Activated CD4-positive, alpha-beta T cell treated with anti-CD3 and anti-CD28 coated beads, Interleukin-2, amount 10 ng/mL, durations not matched to agents 7 days and 5 days (primary cell): ENCODE data around the gene PDE4D. TPM values are rescaled to one million over a fixed set of nuclear protein-coding genes. Genes with fewer than 3 reads are reported as not detected.

Experiments used
- CTCF ChIA-PET: fragments of 350-600 bp; sonication (Branson Sonifier 250); formaldehyde crosslinking; loops from one replicate; lab custom pipeline; 2021; ENCODE audit warnings: antibody characterized with exemption; lab: Charles Lee
- POLR2A ChIA-PET: fragments of 350-600 bp; sonication (Branson Sonifier 250); formaldehyde crosslinking; loops from one replicate; lab custom pipeline; 2021; ENCODE audit warnings: antibody characterized with exemption; lab: Charles Lee
- DNase-seq: peaks from one replicate; pipeline ENCODE4 v3.0.0-alpha.2; 2020
- H3K27ac Mint-ChIP-seq: one replicate; pipeline ENCODE4 v1.8.0; 2021; ENCODE audit warnings: mild to moderate bottlenecking, moderate library complexity, mixed read lengths
- H3K27me3 Mint-ChIP-seq: one replicate; pipeline ENCODE4 v1.8.0; 2021; ENCODE audit warnings: mixed read lengths
- H3K36me3 Mint-ChIP-seq: one replicate; pipeline ENCODE4 v1.8.0; 2021; ENCODE audit warnings: low read depth, mixed read lengths
- H3K4me1 Mint-ChIP-seq: one replicate; pipeline ENCODE4 v1.8.0; 2021; ENCODE audit warnings: mixed read lengths
- H3K4me3 Mint-ChIP-seq: one replicate; pipeline ENCODE4 v1.8.0; 2021; ENCODE audit warnings: mild to moderate bottlenecking, moderate library complexity, mixed read lengths
- H3K9me3 Mint-ChIP-seq: one replicate; pipeline ENCODE4 v1.8.0; 2021; ENCODE audit warnings: mixed read lengths
- total RNA-seq, 2 experiments: library from RNA; stranded (reverse); gene quantifications; one replicate each; pipeline ENCODE4 v1.2.3, GENCODE V29; 2021

PDE4D gene
- total RNA-seq, 2 experiments from 2014 or later, result 62.0 to 67.8 TPM

DNA sequence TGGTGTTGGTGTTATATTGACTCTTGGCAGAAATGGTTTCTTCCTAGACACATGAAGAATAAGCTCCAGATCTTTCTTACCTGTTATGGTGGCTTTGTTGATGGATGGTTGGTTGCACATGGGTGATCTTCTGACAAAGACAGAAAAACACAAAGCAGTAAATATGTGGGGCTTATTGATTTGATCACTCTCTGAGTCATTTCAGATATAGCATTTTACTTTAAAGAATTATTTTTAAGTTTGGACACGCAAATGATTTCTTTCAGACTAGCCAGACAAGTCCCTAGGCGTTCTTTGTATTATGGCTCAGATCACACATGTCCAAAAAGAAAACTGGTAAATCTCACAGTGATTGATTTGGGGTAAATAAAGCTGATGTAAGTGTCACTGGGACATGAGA, 713.0 kb downstream of the PDE4D start:
- DNase-seq, result no peak
- peaks cover 22% of the 10 kb centered on the region for H3K4me1 Mint-ChIP-seq
- peaks cover 15% of the 10 kb centered on the region for H3K27me3 Mint-ChIP-seq
- ChIA-PET POLR2A (interaction anchor here (0.6 kb wide), 1 partner anchor 103 kb away, joined by 4 read pairs; no protein-coding TSS in a partner anchor), CTCF (interaction anchor here (0.7 to 1.7 kb wide), 2 partner anchors 8 to 20 kb away, joined by 3 to 6 read pairs; no protein-coding TSS in a partner anchor)
- no peaks in the 10 kb centered on the region for H3K36me3 Mint-ChIP-seq
- no peak overlapping the region for H3K4me3 Mint-ChIP-seq
- no peaks in the 10 kb centered on the region for H3K9me3 Mint-ChIP-seq
- no peak overlapping the region for H3K27ac Mint-ChIP-seq

GRCh38 chr5:59179704-59180103, 713.8 kb downstream of the PDE4D start:
- Mint-ChIP-seq H3K4me1 (peaks cover 22% of the 10 kb centered on the region), H3K36me3 (no peaks in the 10 kb centered on the region), H3K9me3 (no peaks in the 10 kb centered on the region), H3K27me3 (peaks cover 9% of the 10 kb centered on the region), H3K27ac (no peak overlapping the region), H3K4me3 (no peak overlapping the region)
- DNase-seq, result no peak
- CTCF ChIA-PET, result interaction anchor here (1.7 kb wide), 1 partner anchor 9 kb away, joined by 6 read pairs; no protein-coding TSS in a partner anchor
- POLR2A ChIA-PET, result interaction anchor here (0.6 kb wide), 1 partner anchor 102 kb away, joined by 4 read pairs; no protein-coding TSS in a partner anchor

GRCh38 chr5:59178482-59178881, 715.0 kb downstream of the PDE4D start:
- CTCF ChIA-PET, result interaction anchor here (0.6 to 1.7 kb wide), 5 partner anchors 10 to 292 kb away, joined by 3 to 5 read pairs (median 4); no protein-coding TSS in a partner anchor
- H3K36me3 Mint-ChIP-seq, result no peaks in the 10 kb centered on the region
- peaks cover 31% of the 10 kb centered on the region for H3K4me1 Mint-ChIP-seq
- H3K4me3 Mint-ChIP-seq, result no peak overlapping the region
- peak overlapping the region; percentile 74 for H3K27ac Mint-ChIP-seq
- H3K27me3 Mint-ChIP-seq, result peaks cover 7% of the 10 kb centered on the region
- POLR2A ChIA-PET, result no interaction called here
- H3K9me3 Mint-ChIP-seq, result no peaks in the 10 kb centered on the region
- DNase-seq, result no peak

GRCh38 chr5:59178071-59178470, 715.5 kb downstream of the PDE4D start:
- peaks cover 7% of the 10 kb centered on the region for H3K27me3 Mint-ChIP-seq
- CTCF ChIA-PET, result interaction anchor here (1.1 to 1.7 kb wide), 4 partner anchors 11 to 292 kb away, joined by 3 to 5 read pairs (median 4); no protein-coding TSS in a partner anchor
- peak overlapping the region; percentile 74 for H3K27ac Mint-ChIP-seq
- no peaks in the 10 kb centered on the region for H3K9me3 Mint-ChIP-seq
- no peak for DNase-seq
- H3K36me3 Mint-ChIP-seq, result no peaks in the 10 kb centered on the region
- POLR2A ChIA-PET, result no interaction called here
- no peak overlapping the region for H3K4me3 Mint-ChIP-seq
- H3K4me1 Mint-ChIP-seq, result peaks cover 33% of the 10 kb centered on the region

GRCh38 chr5:59177644-59178043, 715.9 kb downstream of the PDE4D start:
- H3K27me3 Mint-ChIP-seq, result peaks cover 6% of the 10 kb centered on the region
- no peak overlapping the region for H3K4me3 Mint-ChIP-seq
- H3K27ac Mint-ChIP-seq, result peak overlapping the region; percentile 74
- peaks cover 35% of the 10 kb centered on the region for H3K4me1 Mint-ChIP-seq
- no peaks in the 10 kb centered on the region for H3K36me3 Mint-ChIP-seq
- CTCF ChIA-PET, result interaction anchor here (1.1 to 1.7 kb wide), 4 partner anchors 11 to 291 kb away, joined by 3 to 5 read pairs (median 4); no protein-coding TSS in a partner anchor
- DNase-seq, result no peak
- POLR2A ChIA-PET, result no interaction called here
- H3K9me3 Mint-ChIP-seq, result no peaks in the 10 kb centered on the region

- peaks cover 3% of the 10 kb centered on the region for H3K9me3 Mint-ChIP-seq
- H3K4me1 Mint-ChIP-seq, result peaks cover 46% of the 10 kb centered on the region
- no peak overlapping the region for H3K27ac Mint-ChIP-seq
- no peak overlapping the region for H3K4me3 Mint-ChIP-seq
- DNase-seq, result peak; percentile 61
- POLR2A ChIA-PET, result interaction anchor here (0.6 kb wide), 1 partner anchor 618 kb away, joined by 4 read pairs; no protein-coding TSS in a partner anchor
- H3K27me3 Mint-ChIP-seq, result no peaks in the 10 kb centered on the region
- CTCF ChIA-PET, result interaction anchor here (0.6 to 4.5 kb wide), 22 partner anchors 9 to 288 kb away, joined by 3 to 21 read pairs (median 4); no protein-coding TSS in a partner anchor
- H3K36me3 Mint-ChIP-seq, result no peaks in the 10 kb centered on the region
Observed at GRCh38 chr5:59174248-59174844, 719.2 kb downstream of the PDE4D start.

GRCh38 chr5:59173578-59173977, 719.9 kb downstream of the PDE4D start:
- POLR2A ChIA-PET, result no interaction called here
- no peaks in the 10 kb centered on the region for H3K27me3 Mint-ChIP-seq
- no peak for DNase-seq

GRCh38 chr5:59171131-59171530, 722.4 kb downstream of the PDE4D start:
- POLR2A ChIA-PET, result no interaction called here
- Mint-ChIP-seq H3K27ac (no peak overlapping the region), H3K9me3 (peaks cover 3% of the 10 kb centered on the region), H3K4me1 (peaks cover 27% of the 10 kb centered on the region), H3K27me3 (no peaks in the 10 kb centered on the region), H3K4me3 (no peak overlapping the region), H3K36me3 (no peaks in the 10 kb centered on the region)
- peak; percentile 22 for DNase-seq
- CTCF ChIA-PET, result no interaction called here

More at GRCh38 chr5:59173578-59173977, 719.9 kb downstream of the PDE4D start:
- Mint-ChIP-seq H3K4me1 (peaks cover 41% of the 10 kb centered on the region), H3K9me3 (peaks cover 3% of the 10 kb centered on the region), H3K36me3 (no peaks in the 10 kb centered on the region), H3K4me3 (no peak overlapping the region), H3K27ac (no peak overlapping the region)
- CTCF ChIA-PET, result interaction anchor here (1.0 to 4.5 kb wide), 17 partner anchors 15 to 287 kb away, joined by 3 to 21 read pairs (median 7); no protein-coding TSS in a partner anchor

DNA sequence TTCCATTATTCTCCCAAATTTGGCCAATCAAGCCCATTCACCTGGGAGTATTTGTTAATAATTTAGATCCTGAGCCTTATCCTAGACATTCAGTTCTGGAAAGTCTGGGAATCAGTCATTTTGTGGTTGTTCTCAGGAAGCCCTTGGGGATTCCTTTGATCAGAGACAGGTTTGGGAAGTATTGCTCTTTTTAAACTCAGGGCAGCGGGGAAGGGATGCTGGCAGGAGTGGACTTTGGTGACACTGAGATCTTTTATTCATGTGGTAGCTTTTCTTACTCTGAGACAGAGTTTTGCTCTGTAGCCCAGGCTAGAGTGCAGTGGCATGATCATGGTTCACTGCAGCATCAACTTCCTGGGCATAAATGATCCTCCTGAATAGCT, 723.8 kb downstream of the PDE4D start:
- Mint-ChIP-seq H3K9me3 (peaks cover 3% of the 10 kb centered on the region), H3K4me3 (no peak overlapping the region), H3K4me1 (peaks cover 27% of the 10 kb centered on the region), H3K27ac (no peak overlapping the region), H3K27me3 (no peaks in the 10 kb centered on the region), H3K36me3 (no peaks in the 10 kb centered on the region)
- DNase-seq, result no peak
- POLR2A ChIA-PET, result no interaction called here
- CTCF ChIA-PET, result no interaction called here

DNA sequence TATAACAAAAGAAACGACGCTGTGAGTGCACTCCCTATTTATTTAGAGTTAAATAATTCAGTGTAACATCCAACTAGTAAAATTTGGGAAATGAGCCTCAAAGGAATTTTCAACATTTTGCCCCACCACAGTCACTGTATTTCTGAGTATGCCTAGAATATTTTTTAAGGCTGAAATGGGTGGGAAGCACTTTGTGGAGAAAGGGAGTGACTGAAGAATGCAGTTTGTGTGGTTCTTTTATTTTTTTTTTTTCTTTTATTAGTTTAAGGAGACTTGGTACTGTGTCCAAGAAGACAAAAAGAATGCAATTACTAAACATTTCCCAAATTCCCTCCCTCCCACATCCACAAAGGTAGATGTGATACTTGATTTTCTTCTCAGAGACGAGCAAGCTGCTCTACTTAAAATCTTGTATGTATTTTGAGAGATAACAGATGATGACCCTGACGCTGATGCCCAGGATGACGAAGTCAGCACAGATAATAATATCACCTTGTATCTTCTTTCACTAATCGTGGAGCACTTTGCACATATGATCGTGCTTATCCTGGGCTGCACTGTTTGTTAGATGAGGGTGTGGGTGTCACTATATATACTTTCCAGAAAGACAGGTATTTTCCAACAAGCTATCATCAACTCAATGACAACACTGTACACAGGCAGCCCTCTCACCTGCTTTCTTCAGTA, 724.3 kb downstream of the PDE4D start:
- ChIA-PET CTCF (no interaction called here), POLR2A (no interaction called here)
- Mint-ChIP-seq H3K36me3 (no peaks in the 10 kb centered on the region), H3K27me3 (no peaks in the 10 kb centered on the region), H3K27ac (no peak overlapping the region), H3K4me3 (no peak overlapping the region), H3K4me1 (peaks cover 25% of the 10 kb centered on the region), H3K9me3 (peaks cover 3% of the 10 kb centered on the region)
- no peak for DNase-seq

DNA sequence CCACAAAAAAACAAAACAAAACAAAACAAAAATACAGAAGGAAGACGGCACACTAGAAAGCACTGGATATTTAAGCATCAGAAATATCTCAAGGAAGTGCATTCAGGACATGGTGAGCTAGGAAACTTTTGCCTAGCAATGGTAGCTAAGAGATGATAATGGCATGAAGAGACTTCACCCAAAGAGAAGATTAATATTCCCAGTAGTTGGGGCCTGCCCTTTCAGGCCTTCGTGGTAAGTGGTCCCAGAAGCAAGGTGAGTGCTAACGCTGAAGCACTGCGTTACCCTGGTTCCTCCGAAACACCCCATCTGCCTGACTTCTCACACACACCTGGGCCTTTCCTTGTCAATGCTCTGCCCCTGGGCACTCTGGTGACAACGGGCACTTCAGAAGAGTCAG, 725.5 kb downstream of the PDE4D start:
- CTCF ChIA-PET, result interaction anchor here (0.6 kb wide), 1 partner anchor 11 kb away, joined by 3 read pairs; no protein-coding TSS in a partner anchor

DNA sequence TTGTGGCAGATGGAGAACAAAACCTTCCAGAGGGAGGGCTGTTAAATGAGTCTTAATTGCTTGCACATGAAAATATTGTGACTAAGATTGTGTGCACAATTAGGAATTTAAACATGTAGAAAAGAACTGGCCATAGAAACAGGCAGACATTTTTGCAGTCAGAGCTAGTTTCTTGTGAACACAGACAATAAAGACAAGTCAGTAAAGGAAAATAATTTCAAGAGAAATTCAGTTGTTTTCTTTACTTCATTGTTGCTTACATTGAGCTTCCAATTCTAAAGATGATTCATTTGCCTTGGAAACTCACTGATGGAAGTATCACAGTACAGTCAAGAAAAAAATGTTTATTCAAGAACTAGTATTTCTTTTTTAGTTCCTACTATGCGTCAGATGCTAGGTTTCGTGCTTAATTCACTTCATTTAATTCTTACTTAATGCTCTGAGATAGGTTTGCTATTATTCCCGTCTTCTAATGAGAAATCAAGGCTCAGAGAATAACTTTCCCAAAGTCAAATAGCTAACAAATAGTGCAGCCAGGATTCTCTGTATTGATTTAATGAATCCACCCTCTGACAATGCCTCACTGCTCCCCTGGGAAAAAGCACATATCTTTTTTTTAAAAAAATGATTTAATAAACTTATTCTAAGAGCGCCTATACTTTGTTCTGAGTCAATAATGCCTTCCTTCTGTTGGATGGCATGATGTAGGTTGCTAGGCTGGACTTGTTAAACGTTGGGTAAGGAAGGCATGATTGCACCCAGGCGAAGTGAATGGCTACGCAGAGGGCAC, 729.3 kb downstream of the PDE4D start:
- no peaks in the 10 kb centered on the region for H3K27me3 Mint-ChIP-seq
- no peak overlapping the region for H3K27ac Mint-ChIP-seq
- ChIA-PET POLR2A (no interaction called here), CTCF (interaction anchor here (0.7 to 1.7 kb wide), 3 partner anchors 10 to 278 kb away, joined by 3 read pairs; no protein-coding TSS in a partner anchor)
- no peak for DNase-seq
- no peaks in the 10 kb centered on the region for H3K9me3 Mint-ChIP-seq
- H3K36me3 Mint-ChIP-seq, result no peaks in the 10 kb centered on the region
- H3K4me3 Mint-ChIP-seq, result no peak overlapping the region
- peaks cover 18% of the 10 kb centered on the region for H3K4me1 Mint-ChIP-seq

More for the DNA sequence above, 725.5 kb downstream of the PDE4D start:
- POLR2A ChIA-PET, result no interaction called here
- H3K4me3 Mint-ChIP-seq, result no peak overlapping the region
- H3K36me3 Mint-ChIP-seq, result no peaks in the 10 kb centered on the region
- no peak overlapping the region for H3K27ac Mint-ChIP-seq
- no peaks in the 10 kb centered on the region for H3K27me3 Mint-ChIP-seq
- H3K9me3 Mint-ChIP-seq, result peaks cover 3% of the 10 kb centered on the region
- no peak for DNase-seq
- peaks cover 16% of the 10 kb centered on the region for H3K4me1 Mint-ChIP-seq
